ENCODE results near the gene GNAI3.

GRCh38 chr1:109635862-109636200 is 87.4 kb downstream of the GNAI3 start:
- no peak for TF ChIP-seq EZH2 (IDR thresholded peaks at IDR 0.05; ENCODE audit: insufficient read depth, poor library complexity, severe bottlenecking)
- TF ChIP-seq EZH2phosphoT487 (IDR thresholded peaks at IDR 0.05; ENCODE audit: insufficient read depth, low read depth) = no peak

Data from GM23248 (cell line).